ENCODE results near the gene PLIN4. TPM values are rescaled to one million over a fixed set of nuclear protein-coding genes. Genes with fewer than 3 reads are reported as not detected.
"Not testable (repeated sequence)": the region's sequence is repeated elsewhere in the genome, so short reads cannot be mapped to it uniquely, and the experiment has no call there.

Gene PLIN4, protein sequence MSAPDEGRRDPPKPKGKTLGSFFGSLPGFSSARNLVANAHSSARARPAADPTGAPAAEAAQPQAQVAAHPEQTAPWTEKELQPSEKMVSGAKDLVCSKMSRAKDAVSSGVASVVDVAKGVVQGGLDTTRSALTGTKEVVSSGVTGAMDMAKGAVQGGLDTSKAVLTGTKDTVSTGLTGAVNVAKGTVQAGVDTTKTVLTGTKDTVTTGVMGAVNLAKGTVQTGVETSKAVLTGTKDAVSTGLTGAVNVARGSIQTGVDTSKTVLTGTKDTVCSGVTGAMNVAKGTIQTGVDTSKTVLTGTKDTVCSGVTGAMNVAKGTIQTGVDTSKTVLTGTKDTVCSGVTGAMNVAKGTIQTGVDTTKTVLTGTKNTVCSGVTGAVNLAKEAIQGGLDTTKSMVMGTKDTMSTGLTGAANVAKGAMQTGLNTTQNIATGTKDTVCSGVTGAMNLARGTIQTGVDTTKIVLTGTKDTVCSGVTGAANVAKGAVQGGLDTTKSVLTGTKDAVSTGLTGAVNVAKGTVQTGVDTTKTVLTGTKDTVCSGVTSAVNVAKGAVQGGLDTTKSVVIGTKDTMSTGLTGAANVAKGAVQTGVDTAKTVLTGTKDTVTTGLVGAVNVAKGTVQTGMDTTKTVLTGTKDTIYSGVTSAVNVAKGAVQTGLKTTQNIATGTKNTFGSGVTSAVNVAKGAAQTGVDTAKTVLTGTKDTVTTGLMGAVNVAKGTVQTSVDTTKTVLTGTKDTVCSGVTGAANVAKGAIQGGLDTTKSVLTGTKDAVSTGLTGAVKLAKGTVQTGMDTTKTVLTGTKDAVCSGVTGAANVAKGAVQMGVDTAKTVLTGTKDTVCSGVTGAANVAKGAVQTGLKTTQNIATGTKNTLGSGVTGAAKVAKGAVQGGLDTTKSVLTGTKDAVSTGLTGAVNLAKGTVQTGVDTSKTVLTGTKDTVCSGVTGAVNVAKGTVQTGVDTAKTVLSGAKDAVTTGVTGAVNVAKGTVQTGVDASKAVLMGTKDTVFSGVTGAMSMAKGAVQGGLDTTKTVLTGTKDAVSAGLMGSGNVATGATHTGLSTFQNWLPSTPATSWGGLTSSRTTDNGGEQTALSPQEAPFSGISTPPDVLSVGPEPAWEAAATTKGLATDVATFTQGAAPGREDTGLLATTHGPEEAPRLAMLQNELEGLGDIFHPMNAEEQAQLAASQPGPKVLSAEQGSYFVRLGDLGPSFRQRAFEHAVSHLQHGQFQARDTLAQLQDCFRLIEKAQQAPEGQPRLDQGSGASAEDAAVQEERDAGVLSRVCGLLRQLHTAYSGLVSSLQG (N-terminal part only)
- 0.65 and 2.0 TPM in 2 replicates for total RNA-seq

DNA sequence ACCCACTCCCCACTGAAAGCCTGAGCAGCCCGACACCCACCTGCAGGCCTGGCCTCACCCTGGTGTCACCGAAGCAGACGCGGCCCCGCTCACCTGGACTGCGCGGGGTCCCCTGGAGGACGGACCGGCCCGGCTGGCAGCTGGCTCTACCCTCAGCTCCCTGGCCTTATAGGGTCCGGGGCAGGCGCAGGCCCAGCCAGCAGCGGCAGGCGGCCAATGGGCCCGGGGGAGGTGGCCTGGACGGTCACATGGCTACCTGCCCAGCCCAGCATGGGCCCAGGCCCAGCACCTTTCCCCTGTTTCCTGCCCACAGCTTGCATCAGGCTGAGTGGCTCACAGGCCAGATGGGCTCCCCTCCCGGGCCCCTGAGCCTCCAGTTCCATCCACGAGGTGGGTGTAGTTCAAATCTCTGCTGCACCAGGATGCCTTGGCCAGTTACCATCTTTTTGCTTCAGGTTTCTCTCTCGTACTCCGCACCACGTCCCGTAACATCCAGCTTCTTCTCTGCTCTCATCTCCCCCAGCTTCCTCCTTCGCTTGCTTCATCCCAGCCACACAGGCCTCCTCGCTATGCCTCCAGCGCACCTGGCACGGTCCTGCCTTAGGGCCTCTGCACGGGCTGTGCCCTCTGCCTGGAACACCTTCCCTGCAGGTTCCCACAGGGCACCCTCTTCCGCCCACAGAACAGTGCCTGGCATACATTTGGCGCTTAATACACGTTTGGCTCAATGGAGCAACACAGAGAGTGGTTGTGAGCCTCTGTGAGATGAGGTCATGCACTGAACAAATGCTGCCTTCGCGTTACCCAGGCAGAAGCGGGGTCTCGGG lies at the start of gene PLIN4:
PLIN4 (minus strand) TSS at position 142 of the 827 bp plus-strand sequence. CDS start 214 bp downstream, outside the sequence.
- peak in 1 of 2 donors; percentile 90 for DNase-seq (ENCODE audit: low read depth in 2 of 2)

DNA sequence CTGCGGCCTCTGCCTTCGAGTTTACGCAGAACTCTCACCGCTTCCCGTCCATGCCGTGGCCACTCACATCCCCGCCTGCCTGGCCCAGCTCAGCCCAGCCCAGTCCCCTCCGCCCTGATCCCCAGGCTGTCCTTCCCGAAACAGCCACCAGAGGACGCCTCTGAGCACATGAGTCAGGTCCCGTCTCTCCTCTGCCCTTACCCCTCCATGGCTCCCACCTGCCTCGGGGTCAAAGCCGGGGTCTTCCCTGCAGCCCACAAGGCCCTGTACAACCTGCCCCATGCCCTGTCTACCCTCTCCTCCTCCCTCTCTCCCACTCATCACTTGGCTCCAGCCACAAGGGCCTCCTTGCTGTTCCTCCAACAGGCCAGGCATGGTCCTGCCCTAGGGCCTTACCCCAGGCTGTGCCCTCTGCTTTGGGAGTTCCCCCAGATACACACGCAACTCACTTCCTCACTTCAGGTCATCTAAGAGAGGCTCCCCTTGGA lies 49.3 kb upstream of the PLIN4 start:
- DNase-seq (ENCODE audit: low read depth in 2 of 2): peak; percentile 92 to 95

DNA sequence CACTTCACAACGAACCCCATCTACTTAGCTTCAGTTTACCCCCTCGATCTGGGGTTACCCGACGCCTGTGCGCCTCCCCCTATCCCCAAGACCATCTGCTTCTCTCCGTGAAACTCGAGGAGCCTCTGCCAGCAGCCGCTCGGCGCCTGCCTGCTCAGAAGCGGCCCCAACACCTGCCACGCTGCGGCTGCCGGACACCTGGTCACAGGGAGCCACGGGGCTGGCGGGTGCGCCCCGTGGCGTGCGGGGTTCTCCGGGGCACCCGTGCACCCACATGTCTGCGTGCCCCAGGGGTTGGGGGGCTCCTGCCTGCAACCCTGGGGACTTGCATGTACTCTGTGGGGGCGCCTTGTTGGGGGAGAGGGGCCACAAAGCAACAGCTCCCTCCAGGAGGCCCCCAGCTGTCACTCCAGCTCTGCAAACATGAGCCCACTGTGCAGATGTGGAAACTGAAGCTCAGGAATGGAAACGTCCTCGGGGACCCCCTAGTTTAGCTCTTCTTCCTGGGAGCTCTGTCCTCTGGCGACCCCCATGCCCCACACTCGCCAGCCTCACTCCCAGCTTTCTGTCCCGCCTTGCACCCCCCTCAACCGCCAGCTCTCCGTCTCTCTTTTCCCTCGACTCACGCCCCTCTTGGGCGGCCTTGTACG lies 48.2 kb upstream of the PLIN4 start:
- no peak for DNase-seq (ENCODE audit: low read depth in 2 of 2)

DNA sequence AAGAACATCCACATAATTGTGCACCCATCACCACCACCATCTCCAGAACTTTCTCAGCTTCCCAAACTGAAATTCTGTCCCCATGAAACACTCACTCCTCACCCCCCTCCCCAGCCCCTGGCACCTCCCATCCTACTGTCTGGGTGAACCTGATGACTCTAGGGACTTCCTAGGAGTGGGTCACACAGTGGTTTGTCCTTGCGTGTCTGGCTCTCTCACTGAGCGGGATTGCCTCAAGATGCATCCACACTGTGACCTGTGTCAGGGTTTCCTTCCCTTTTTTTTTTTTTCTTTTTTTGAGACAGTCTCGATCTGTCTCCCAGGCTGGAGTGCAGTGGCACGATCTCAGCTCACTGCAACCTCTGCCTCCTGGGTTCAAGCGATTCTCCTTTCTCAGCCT lies 45.3 kb upstream of the PLIN4 start:
- DNase-seq (ENCODE audit: low read depth in 2 of 2): not testable (repeated sequence)

DNA sequence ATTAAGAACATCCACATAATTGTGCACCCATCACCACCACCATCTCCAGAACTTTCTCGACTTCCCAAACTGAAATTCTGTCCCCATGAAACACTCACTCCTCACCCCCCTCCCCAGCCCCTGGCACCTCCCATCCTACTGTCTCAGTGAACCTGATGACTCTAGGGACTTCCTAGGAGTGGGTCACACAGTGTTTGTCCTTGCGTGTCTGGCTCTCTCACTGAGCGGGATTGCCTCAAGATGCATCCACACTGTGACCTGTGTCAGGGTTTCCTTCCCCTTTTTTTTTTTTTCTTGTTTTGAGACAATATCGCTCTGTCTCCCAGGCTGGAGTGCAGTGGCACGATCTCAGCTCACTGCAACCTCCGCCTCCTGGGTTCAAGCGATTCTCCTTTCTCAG lies 43.8 kb upstream of the PLIN4 start:
- not testable (repeated sequence) for DNase-seq (ENCODE audit: low read depth in 2 of 2)

DNA sequence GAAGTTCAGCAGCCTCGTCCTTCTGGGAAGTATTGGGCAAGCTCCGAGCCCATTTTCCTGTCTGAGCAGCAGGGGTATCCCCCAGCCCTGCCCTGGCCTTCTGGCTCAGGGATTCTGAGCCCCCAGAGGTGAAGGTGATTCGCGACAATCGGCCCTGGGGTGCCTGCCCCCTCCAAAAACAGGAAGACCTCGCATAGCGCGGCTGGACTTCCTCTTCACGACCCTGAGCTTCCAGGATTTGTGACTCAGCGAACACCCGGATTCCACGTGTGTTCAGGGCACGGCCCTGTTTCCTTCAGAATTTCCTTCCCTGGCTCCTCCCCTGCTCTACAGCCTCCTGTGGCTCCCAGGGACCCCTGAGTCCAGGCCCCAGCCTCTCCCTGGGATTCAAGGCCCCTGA lies 41.3 kb upstream of the PLIN4 start, which contains the start of gene SEMA6B:
SEMA6B (minus strand) TSS at position 116 of the 400 bp plus-strand sequence. CDS start 1,227 bp downstream, outside the sequence.
- DNase-seq (ENCODE audit: low read depth in 2 of 2): peak; percentile 93

DNA sequence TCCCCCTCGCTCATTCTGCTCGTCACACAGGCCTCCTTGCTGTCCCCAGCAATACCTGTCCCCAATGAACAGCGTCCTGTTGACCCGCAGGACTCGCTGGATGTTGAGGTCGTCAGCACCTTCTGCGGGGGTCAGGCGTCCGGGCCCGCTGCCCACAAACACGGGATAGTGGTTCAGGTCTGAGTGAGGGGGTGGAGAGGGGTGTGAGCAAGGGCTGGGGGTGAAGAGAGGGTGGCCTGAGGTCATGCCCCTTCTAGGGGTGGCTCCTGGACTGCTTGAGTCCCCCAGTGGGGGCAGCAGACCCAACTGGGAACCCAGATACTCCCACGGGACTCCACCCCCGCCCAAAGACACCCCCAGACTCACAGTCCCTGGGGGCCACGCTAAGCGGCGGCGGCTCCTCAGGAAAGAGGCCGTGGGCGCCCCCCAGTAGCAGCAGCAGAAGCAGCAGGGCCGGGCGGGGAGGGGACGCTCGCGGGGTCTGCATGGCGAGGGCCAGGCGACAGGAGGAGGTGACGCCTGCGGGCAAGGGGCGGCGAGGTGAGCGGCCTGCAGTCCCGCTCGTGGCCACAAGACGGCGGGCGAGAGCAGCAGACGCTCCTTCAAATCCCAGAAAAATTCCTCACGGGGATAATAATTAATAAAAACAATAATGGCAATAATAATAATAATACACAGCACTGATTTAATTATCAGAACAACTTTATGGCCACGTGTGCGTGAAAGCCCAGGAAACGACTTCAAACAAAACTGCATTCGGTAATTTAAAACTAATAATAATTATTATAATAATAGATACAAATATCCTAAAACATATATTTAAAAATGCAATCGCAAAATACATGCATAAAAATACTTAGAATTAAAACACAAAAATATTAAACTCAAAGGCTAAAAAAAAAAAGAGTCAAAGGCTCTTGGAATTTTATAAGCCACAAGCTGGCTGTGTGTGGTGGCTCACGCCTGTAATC lies 40.0 kb upstream of the PLIN4 start:
- DNase-seq (ENCODE audit: low read depth in 2 of 2): peak; percentile 58 to 62

DNA sequence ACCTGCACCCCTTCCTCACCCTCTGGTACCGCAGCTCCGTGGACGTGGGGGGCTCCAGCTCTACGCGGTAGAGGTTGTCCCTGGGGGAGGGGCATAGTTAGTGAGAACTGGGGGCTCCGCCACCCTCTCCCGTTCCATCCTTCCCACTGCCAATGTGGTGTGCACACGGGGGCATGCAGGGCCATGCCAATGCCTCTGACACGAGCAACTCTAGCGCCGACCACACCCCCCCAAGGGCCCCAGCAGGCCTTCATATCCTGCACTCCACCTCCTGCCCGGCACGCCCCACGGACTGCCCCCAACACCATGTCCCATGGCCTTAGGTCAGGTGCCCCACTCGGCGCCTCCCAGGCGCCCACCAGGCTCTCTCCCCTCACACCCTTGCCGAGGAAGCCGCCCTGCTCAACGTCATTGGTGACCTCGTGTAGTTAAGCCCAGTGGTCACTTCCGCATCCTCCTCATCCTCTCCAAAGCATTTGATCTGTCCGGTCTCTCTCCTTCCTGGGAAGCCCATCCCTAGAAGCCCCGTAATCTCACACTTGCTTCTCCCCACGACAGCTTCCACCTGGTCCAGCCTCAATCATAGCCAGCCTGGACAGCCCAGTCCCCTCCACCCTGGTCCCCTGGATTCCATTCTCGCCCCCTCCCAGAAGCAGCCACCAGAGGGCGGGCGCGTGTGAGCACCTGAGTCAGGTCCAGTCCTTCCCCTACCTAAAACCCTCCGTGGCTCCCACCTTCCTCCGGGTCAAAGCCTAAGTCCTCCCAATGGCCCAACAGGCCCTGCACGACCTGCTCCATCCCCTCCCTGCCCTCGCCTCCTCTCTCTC lies 39.1 kb upstream of the PLIN4 start:
- DNase-seq (ENCODE audit: low read depth in 2 of 2): peak; percentile 35 to 63

DNA sequence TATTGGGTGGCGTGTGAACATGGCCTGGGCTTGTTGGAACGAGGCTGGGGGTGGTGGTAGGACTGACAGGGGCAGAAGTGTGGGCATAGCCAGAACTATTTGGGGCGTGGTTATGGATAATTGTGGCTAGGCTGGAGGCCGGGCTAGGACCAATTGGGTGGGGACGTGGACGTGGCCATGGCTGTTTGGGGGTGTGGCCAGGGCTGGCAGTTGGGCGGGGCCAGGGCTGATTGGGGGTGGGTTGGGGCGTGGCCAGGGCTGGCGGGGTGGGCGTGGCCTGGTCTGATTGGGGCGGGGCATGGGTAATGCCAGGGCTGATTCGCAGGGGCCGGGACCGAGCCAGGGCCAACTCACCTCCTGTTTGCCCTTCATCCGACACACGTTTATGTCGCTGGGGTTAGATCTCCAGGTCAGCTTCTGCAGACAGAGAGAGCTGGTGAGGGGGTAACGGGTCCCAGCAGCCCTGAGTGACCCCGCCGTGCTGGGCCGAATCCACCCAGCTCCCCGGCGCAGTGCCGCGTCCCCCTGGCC lies 38.4 kb upstream of the PLIN4 start:
- peak; percentile 83 for DNase-seq (ENCODE audit: low read depth in 2 of 2)

DNA sequence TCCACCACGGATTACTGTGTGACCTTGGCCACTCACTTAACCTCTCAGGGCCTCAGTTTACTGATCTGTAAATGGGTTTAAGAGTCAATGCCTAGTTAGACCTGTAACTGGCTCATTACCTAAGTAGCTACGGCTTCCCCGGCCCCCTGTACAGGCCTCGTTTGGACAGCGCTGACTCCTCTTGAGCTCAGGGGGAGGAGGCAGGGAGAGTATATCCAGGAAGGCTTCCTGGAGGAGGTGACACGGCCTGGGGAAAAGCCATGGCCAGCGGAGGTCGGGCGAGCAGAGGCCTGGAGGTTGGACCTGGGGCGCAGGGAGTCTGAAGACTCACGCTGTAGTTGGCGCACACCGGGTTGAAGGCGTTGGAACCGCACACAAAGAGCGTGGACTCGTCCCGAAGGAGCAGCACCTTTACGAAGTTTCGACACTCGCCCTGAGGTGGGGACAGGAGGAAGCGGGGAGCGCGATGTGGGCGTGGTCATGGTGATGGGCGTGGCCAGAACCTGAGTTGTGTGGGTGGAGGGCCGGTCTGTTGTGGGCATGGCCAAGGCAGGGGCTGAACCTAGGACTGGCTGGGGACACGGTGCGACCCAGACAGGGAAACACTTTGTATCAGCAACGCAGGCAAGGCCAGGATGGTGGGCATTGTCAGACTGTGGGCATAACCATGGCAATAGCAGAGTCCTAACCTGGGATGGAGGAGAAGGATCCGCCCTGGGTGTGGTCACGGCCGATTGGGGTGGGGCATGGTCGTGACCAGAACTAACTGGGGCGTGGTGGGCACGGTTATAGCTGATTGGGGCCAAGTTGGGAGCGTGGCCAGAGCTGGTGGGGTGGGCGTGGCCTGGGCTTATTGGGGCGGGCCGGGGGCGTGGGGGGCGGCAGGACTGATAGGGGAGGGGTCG lies 37.6 kb upstream of the PLIN4 start:
- no peak for DNase-seq (ENCODE audit: low read depth in 2 of 2)

DNA sequence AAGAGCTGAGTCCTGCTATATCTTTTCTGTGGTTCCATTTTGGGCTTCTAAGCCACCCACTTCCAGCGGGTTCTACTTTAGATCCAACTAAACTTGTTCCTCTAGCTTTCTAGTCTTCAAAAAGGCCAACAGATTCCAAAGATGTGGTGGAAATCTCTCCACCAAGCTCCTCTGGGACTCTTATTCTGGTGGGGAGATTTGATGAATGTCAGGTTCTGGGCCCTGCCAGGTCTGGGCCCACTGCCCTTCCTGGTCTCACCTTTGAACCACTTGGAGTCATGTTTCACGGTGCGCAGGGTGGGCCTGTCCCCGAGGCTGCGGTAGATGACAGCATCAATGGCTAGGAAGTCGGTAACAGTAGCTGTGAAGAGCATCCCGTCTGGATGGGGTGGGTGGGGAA lies 36.4 kb upstream of the PLIN4 start:
- no peak for DNase-seq (ENCODE audit: low read depth in 2 of 2)

DNA sequence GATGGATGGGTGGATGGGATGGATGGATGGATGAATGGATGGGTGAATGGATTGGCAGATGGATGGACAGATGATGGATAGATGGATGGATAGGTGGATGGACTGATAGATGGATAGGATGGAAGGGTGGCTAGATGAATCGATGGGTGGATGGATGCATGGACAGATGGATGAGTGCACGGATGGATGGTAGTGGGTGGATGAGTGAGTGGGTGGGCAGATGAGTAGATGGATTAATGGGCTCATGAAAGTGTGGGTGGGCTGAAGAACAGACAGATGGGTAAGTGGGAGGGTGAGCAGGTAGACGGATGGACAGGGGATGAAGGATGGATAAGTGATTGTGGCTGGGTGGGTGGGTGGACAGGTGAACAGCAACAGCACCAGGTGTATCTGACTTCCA lies 35.5 kb upstream of the PLIN4 start:
- no peak for DNase-seq (ENCODE audit: low read depth in 2 of 2)

DNA sequence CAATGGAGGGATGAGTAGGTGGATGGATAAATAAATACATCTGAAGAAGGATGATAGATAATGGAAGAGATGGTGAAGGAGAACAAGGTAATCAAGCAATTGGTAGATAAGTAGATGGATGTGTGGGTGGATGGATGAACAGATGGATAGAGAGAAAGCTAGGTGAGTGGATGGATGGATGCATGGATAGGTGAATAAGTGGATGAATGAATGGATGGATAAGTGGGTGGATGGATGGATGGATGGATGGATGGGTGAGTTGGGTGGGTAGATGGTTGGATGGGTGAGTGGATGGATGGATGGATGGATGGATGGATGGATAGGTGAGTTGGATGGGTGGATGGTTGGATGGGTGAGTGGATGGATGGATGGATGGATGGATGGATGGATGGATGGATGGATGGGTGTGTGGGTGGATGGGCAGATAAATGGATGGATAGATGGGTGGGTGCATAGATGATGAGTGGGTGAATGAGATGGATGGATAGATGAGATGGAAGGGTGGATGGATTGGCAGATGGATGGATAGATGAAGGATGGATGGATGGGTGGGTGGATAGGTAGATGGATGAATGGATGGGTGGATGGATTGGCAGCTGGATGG lies 34.9 kb upstream of the PLIN4 start:
- no peak for DNase-seq (ENCODE audit: low read depth in 2 of 2)

DNA sequence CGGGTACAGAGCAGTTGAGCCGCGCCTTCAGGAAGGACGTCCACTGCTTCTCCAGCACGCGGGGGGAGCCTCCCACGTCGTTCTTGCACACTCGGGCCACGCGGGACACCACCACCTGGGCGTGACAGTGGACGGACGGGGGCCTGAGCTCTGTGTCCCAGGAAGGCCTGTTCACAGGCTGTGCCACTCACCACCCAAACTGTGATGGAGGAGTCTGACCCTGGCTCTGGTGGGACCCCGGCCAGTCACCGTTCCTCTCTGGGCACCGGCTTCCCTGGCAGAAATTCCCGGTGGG lies 34.2 kb upstream of the PLIN4 start:
- no peak for DNase-seq (ENCODE audit: low read depth in 2 of 2)

DNA sequence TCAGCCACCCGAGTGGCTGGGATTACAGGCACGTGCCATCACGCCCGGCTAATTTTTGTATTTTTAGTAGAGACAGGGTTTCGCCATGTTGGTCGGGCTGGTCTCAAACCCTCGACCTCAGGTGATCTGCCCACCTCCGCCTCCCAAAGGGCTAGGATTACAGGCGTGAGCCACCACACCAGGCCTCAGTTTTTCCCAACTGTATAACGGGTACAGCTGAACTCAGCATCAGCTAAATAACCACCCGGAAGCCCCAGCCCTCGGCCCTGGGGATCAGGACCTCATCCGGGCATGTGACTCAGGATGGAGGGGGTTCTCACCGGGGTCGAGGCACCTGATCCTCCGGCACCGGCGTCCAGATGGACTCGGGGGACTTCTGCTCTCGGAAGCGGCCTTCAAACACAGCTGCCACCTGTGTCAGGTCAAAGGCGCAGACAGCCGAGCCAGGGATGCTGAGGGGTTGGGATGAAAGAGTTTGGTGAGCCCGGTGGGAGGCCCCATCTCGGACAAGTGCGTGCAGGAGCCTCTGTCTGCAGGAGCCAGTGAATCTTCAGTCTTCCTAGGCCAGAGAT lies 32.3 kb upstream of the PLIN4 start:
- DNase-seq (ENCODE audit: low read depth in 2 of 2): no peak

DNA sequence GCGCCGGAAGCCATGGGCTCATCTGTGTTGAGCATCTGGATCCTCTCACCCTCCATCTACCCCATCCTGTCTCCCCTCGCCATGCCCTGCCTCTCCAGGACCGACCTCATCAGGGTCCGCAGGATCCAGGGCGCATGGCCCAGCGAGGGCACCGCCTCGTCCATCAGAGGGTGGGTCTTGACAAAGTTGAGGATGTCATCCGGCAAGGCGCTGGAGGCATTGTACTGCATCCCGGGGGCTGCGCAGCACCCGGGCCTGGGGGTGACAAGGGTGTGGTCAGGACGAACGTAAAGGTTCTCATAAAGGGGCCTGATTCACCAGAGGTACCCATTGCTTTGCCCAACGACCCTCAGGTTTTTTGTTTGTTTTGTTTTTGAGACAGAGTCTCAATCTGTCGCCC lies 31.7 kb upstream of the PLIN4 start:
- no peak for DNase-seq (ENCODE audit: low read depth in 2 of 2)
